Posterior vena cava (tissue), 2 donors: ENCODE results near the gene CHST11. TPM values are rescaled to one million over a fixed set of nuclear protein-coding genes. Genes with fewer than 3 reads are reported as not detected.

Source experiments
- DNase-seq: peaks from one replicate; pipeline ENCODE4 v3.0.0-alpha.2; 2020; ENCODE audit warnings: low spot score
- intact Hi-C, 2 donors: fragments of 100-400 bp; cut with DNase I; formaldehyde crosslinking; loops; one replicate each; pipeline versions ENCODE4 v1.14.1 to v1.14.2; 2022 to 2023
- total RNA-seq, 2 donors: library from RNA; stranded (reverse); fragmentation: NEBNext Ultra II Directional; extraction: Animal tissue kit (Norgen Biotek cat#: 25700); gene quantifications; one replicate each; pipeline ENCODE4 v1.2.1, GENCODE V29; 2021
- donor health status: DM: yes; HTN: yes; CAD: no.
- donor health status: DM: yes; HTN: yes; CAD: no.

Gene CHST11
- total RNA-seq, 2 donors from 2014 or later, result 17.1 to 17.4 TPM

GRCh38 chr12:104586351-104586919 is 129.7 kb downstream of the CHST11 start:
- intact Hi-C loops, result no loop called here

GRCh38 chr12:104588047-104588920 is 131.5 kb downstream of the CHST11 start:
- intact Hi-C loops, result no loop called here
- no peak for DNase-seq

More at GRCh38 chr12:104586351-104586919, 129.7 kb downstream of the CHST11 start:
- DNase-seq, result no peak

- DNase-seq, result no peak
- intact Hi-C loops, result no loop called here
Measured at GRCh38 chr12:104588921-104589590, 132.3 kb downstream of the CHST11 start.

GRCh38 chr12:104590022-104590421 is 133.3 kb downstream of the CHST11 start:
- DNase-seq, result no peak
- intact Hi-C loops, result loop anchor here in 1 of 2 donors (10.0 kb wide), 1 partner anchor 135 kb away; the partner anchor contains the start of gene CHST11

GRCh38 chr12:104591257-104591885 is 134.6 kb downstream of the CHST11 start:
- intact Hi-C loops, result loop anchor here in 1 of 2 donors (10.0 kb wide), 1 partner anchor 137 kb away; the partner anchor contains the start of gene CHST11
- no peak for DNase-seq

GRCh38 chr12:104593482-104593881 is 136.7 kb downstream of the CHST11 start:
- intact Hi-C loops, result loop anchor here in 1 of 2 donors (10.0 kb wide), 1 partner anchor 139 kb away; the partner anchor contains the start of gene CHST11
- no peak for DNase-seq

GRCh38 chr12:104596134-104596799 is 139.5 kb downstream of the CHST11 start:
- no peak for DNase-seq
- intact Hi-C loops, result loop anchor here in 1 of 2 donors (10.0 kb wide), 1 partner anchor 141 kb away; the partner anchor contains the start of gene CHST11

- intact Hi-C loops, result loop anchor here in 1 of 2 donors (10.0 kb wide), 1 partner anchor 142 kb away; the partner anchor contains the start of gene CHST11
Measured at GRCh38 chr12:104596898-104597843, 140.4 kb downstream of the CHST11 start.

GRCh38 chr12:104598342-104599271 is 141.9 kb downstream of the CHST11 start:
- no peak for DNase-seq

More at GRCh38 chr12:104596898-104597843, 140.4 kb downstream of the CHST11 start:
- no peak for DNase-seq

GRCh38 chr12:104599272-104600035 is 142.7 kb downstream of the CHST11 start:
- intact Hi-C loops, result loop anchor here in 1 of 2 donors (10.0 kb wide), 1 partner anchor 145 kb away; the partner anchor contains the start of gene CHST11
- DNase-seq, result no peak

More at GRCh38 chr12:104598342-104599271, 141.9 kb downstream of the CHST11 start:
- intact Hi-C loops, result loop anchor here in 1 of 2 donors (10.0 kb wide), 1 partner anchor 144 kb away; the partner anchor contains the start of gene CHST11

- DNase-seq, result no peak
- intact Hi-C loops, result no loop called here
Measured at GRCh38 chr12:104600036-104600712, 143.4 kb downstream of the CHST11 start.

- intact Hi-C loops, result no loop called here
- DNase-seq, result no peak
Measured at GRCh38 chr12:104600790-104601739, 144.3 kb downstream of the CHST11 start.

GRCh38 chr12:104602406-104602805 is 145.7 kb downstream of the CHST11 start:
- DNase-seq, result no peak
- intact Hi-C loops, result no loop called here

GRCh38 chr12:104602896-104603295 is 146.1 kb downstream of the CHST11 start:
- intact Hi-C loops, result no loop called here
- DNase-seq, result no peak
